GM18951 (cell line): ENCODE results near the gene GOT1.

Experiments used
- POLR2A ChIP-seq: IDR thresholded peaks from 4 replicates; pipeline ENCODE4 v1.6.1; 2011; ENCODE audit warnings: mild to moderate bottlenecking; ENCODE audit not compliant: insufficient read length, insufficient read depth; ENCODE audit errors: extremely low read depth
- in situ Hi-C: fragments of 300-500 bp; cut with MboI; formaldehyde crosslinking; loops from one replicate; pipeline ENCODE4 v1.12.0; 2022; ENCODE audit warnings: low sequenced_read_pairs, mixed read lengths, inconsistent platforms; ENCODE audit not compliant: unreplicated experiment

Gene GOT1

DNA sequence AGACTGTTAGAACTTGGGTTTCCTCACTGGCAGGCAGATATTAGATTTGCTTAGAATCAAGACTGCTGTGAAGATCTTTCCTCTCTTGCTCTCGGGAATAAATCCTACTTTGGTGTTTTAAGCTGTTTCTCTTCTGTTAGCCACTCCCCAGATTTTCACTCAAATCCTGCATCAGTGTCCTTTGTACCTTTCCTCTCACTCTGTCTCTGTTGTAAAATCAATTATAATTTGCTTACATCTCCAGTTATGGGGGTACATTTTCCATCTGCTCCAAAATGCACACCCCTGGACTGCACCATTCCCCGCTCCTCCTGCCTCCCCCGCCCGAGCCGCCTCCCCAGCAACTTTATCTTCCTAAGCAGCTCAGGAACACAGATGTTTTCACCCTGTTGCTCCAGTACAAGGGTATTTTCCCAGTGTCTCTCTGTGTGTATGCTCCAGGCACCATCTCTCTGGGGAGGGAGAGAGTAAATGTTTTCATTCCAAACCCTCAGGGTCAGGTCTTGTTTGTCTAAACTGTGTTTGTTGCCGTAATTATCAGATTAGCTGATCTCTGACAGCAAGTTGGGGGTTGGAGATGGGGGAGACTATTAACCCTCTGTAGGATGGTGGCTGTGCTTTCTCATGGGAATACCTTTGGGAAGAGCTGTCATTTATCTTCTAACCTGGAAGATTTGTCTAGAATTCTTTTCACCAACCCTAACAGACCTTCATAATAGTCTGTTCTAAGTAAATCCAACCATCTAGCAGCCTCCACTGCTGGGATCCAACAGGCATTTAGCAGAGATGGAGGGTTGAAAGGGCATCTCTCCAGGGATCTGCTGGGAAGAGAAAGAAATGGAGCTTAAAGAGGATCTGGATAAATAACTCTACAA, 20.4 kb upstream of the GOT1 start:
- in situ Hi-C loops: loop anchor here (10.0 kb wide), 1 partner anchor 264 kb away; no protein-coding TSS in a partner anchor
- TF ChIP-seq POLR2A: no peak

DNA sequence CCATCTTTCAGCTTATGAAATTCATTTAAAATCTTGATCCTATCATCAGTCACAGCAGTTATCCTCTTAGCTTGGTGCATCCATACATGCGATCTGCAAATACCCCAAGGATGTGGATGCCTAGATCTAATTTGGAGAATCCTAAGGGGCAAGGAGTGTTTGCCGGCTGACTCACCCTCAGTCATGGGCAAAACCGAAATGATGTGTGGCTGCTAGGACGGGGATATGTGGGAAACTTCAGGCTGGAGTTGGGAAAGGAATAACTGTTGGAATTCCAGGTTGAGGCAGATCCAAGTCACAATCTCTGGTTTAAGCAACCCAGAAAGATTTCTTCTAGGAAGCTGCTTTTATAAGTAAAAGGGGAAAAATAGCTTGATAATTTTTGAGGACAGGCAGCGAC, 19.7 kb upstream of the GOT1 start:
- TF ChIP-seq POLR2A: no peak
- in situ Hi-C loops: loop anchor here (10.0 kb wide), 1 partner anchor 265 kb away; no protein-coding TSS in a partner anchor

DNA sequence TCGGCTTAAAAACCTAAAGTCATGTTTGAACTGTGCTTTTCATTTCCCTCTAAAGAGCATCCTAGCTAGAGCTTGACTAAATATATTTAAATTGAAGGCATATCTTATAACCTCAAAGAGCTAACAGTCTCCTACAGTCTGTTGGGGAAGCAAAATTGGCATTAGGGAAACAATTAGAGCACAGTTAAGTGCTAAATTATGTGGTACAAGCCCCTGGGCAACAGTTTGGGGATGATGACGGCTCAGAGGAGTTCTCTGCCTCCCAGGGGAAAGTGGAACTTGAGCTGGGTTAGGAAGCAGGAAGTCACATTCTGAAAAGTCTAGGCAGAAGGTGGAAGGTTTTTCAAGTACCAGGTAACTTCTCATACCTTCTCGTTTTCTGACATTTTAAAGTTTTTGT, 18.6 kb upstream of the GOT1 start:
- in situ Hi-C loops: no loop called here
- no peak for TF ChIP-seq POLR2A

DNA sequence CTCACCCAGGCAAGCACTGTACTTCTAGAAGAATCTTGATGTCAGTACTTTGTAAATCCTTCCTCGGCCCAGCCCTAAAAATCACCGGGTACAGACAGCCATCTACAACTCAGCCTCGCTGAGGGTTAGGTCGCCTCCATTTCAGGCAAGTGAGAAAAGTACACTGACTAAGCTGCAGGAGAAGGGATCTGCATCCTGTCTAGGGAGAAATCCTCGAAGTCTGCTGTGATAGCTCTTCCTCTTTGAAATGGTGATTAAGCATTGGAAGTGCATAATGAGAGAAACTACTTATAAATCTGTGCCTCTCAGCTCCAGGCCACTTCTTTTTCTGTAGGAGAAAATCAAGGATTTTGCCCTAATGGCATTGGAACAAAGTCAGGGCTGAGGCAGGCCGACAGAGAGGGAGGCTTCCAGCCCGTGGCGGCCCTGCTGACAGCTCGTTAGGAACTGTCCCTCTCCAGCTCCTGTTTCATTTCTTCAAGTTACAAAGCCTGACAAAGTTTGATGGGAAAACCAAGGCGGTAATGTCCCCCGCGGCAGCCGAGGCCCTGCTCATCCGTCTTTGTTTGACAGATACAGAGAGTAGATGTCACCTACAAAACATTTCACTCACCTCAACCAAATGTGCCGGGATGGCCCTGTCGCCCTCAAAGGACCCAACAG, 14.1 kb upstream of the GOT1 start:
- in situ Hi-C loops: no loop called here
- no peak for TF ChIP-seq POLR2A

DNA sequence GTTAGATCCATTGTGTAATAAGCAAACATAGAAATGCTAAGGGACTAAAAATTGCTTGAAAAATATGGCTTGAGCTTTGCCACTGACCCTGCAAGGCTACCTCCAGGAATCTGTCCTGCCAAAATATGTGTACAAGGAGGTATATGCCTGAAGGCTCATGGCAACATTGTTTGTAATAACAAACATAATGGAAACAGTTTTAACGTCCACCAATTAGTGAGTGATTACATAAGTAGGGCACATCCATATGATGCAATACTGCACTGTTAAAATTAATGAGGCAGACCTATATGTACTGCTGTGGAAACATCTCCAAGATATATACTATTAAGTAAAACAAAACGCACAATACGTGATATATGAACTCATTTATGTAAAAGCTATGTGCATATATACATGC, 13.1 kb upstream of the GOT1 start:
- in situ Hi-C loops: no loop called here
- no peak for TF ChIP-seq POLR2A

DNA sequence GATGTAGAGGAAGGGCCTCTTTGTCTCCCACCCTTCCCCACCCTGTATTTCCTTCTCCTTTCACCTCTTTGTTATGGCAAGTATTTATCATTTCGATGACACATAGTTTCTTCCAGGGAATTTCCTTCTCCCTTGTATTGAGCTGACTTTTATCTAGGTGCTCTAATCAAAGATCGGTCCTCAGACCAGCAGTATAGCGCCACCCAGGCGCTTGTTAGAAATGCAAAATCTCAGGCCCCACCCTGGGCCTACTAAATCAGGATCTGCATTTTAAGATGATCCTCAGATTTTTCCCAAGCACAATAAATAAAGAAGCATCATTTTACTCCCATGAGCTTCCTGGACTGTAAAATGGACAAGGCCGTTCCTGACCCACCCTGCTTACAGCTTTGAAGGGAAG, 12.0 kb upstream of the GOT1 start:
- in situ Hi-C loops: no loop called here
- TF ChIP-seq POLR2A: no peak

DNA sequence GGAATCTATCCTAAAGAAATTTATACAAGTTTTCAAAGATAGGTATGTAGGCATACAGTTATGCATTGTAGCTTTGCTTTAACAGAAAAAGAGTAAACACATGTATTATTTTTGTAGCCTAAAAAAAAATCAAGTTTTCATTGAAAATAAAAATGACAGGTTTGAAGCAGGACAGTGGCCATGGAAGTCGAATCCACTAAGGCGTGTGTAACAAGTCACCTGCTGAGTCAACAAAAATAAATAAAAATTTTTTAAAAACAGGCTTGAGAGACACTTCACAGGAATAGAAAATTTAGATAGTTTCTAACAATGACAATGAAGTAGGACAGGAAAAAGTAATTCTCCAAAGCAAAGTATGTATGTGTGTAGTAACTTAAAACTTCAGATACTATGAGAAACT, 8.5 kb upstream of the GOT1 start:
- in situ Hi-C loops: loop anchor here (5.0 kb wide), 1 partner anchor 178 kb away; no protein-coding TSS in a partner anchor

DNA sequence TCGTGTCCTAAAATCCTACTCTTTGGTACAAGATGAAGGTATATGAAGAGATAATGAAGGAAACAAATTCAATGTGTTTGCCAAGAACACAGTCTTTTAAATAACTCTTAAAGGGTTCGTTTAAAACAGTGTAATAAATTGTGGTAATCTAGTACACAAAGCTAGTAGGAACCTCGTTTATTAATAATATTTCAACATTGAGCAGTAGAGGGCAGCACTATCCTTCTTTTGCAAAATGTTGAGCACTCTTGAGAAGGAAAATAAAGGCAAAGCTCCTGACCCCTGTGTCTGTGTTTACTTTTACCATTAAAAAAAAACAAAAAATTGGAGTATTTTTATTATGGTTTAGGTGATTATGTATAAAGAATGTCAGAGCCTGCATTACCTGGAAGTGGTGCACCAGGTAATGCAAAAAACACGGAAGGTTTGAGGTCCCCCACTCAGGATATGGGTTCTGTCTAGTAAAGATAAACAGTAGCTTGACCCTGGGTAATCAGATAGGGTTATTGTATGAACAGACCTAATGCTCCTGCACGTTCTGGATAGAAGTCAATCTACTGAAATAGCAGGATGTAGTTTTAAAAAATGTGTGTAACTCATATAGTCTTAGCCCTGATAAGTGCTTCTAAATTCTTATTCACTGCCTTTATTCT, 5.7 kb upstream of the GOT1 start:
- TF ChIP-seq POLR2A: no peak
- in situ Hi-C loops: loop anchor here (5.0 kb wide), 1 partner anchor 181 kb away; no protein-coding TSS in a partner anchor

More for the DNA sequence above, 8.5 kb upstream of the GOT1 start:
- TF ChIP-seq POLR2A: no peak

DNA sequence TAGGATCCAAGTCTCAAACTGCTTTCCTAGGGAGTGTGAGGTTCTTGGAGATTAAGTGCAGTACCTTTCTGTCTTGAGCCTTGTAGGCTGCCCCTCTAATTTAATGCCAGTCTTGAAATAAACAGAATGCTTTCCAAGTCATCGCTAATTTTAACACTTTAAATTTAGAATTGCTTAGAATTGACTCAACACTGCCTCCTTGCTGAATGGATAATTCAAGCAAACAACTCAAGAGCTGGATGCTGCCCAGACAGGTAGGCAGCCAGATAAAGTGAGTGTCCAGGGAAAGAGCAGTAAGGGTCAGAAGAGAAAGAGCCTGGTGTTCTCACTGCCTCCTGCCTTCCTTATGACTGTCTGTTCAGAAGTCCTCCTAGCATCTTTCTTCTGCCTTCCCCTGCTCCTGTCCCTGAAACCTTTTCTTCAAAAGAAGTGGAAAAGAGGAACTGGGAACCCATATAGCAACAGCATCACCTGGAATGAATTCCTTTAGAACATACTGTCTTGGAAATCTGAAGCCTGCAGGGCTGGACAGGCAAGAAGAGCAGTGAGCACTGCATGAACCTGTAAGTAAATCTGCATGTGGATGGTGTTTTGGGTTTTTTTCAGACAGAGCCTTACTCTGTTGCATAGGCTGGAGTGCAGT, 3.1 kb upstream of the GOT1 start:
- TF ChIP-seq POLR2A: no peak
- in situ Hi-C loops: no loop called here

DNA sequence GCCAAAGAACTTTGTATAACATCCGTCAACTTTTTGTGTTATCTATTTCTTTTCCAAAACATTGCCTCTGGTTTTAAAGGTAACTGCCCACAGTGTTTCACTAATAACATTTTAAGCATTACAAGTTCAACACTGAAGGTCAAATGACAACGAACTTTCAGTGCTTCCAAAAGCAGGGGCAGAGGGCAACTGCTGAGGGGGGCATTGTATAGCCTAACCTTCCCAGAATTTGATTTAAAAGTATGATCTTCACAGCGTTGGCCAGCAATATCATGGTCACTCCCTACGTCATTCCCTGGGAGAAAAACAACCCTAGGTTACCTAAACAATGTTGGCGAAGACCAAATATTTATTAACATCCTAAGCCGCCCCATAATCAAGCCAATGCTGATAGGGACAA, 2.5 kb upstream of the GOT1 start:
- no peak for TF ChIP-seq POLR2A
- in situ Hi-C loops: no loop called here

DNA sequence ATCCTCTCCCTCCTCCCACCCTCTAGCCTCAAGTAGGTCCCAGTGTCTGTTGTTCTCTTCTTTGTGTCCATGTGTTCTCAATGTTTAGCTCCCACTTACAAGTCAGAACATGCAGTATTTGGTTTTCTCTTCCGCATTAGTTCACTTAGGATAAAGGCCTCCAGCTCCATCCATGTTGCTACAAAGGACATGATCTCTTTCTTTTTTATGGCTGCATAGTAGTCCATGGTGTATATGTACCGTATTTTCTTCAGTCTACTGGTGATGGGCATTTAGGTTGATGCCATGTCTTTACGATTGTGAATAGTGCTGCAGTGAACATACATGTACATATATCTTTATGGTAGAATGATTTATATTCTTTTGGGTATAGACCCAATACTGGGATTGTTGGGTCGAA, 1.6 kb upstream of the GOT1 start:
- TF ChIP-seq POLR2A: no peak
- in situ Hi-C loops: no loop called here

DNA sequence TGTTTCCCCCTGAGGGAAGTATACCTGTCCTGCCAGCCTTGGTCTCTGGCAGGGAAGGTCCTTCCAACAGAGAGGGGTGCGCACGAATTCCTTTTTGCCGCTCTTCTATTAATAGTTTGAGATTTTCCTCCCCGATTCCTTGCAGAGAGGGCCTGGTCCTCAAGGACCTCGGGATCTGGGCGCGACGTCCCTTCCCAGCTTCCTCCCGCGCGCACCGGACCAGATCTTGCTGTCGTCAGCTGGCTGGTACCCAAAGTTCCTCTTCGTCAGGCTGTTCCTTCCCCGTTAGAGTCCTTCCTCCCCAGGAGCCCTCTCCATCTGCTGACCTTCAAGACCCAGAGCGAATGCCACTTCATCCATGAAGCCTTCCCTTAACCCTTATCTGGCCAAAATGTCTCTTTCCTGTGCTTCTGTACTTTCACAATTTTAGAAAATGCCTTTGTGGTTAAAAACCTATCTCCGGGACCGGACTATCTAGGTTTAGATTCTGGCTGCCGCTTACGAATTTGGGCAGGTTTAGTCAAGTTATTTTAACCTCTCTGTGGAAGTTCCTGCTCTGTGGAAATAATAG, 851 bp upstream of the GOT1 start:
- no peak for TF ChIP-seq POLR2A
- in situ Hi-C loops: no loop called here

DNA sequence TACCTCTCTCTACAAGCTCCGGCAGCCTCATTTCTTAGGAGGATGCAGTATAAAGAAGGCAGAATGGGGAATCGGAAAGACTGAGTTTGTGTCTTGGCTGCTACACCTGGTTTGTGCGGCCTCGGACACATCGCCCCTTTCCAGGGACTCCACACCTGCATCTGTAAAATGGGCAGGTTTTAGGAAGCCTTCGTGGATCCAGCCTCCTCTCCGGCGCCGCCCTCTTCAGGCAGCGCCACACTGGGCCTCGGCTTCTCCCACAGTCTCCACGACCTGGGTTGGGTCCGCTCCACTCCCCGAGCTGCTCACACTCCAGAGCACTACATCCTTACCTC, 341 bp downstream of the GOT1 start:
- in situ Hi-C loops: no loop called here
- TF ChIP-seq POLR2A: no peak
